WTC11 (cell line): ENCODE data around the gene GH1.

Experiments used
- CBFB ChIP-seq: sonication (generic); formaldehyde crosslinking; IDR thresholded peaks from 2 replicates; pipeline ENCODE4 v1.8.1; 2022; ENCODE audit warnings: mild to moderate bottlenecking, low read depth, missing genetic modification reagents
- NR2C2 ChIP-seq: sonication (generic); formaldehyde crosslinking; IDR thresholded peaks from 2 replicates; pipeline ENCODE4 v1.8.0; 2022; ENCODE audit warnings: mild to moderate bottlenecking, missing genetic modification reagents
- SMAD4 ChIP-seq: sonication (generic); formaldehyde crosslinking; IDR thresholded peaks from 2 replicates; pipeline ENCODE4 v1.8.0; 2022; ENCODE audit warnings: mild to moderate bottlenecking, missing genetic modification reagents
- TP53 ChIP-seq: sonication (generic); formaldehyde crosslinking; IDR thresholded peaks from 2 replicates; pipeline ENCODE4 v1.8.1; 2023; ENCODE audit warnings: mild to moderate bottlenecking, missing genetic modification reagents
- TF ChIP-seq, protein P1 (sequence below): fragments of 200-600 bp; IDR thresholded peaks from 2 replicates; pipeline ENCODE4 v1.8.0; 2022; ENCODE audit warnings: antibody characterized with exemption

DNA sequence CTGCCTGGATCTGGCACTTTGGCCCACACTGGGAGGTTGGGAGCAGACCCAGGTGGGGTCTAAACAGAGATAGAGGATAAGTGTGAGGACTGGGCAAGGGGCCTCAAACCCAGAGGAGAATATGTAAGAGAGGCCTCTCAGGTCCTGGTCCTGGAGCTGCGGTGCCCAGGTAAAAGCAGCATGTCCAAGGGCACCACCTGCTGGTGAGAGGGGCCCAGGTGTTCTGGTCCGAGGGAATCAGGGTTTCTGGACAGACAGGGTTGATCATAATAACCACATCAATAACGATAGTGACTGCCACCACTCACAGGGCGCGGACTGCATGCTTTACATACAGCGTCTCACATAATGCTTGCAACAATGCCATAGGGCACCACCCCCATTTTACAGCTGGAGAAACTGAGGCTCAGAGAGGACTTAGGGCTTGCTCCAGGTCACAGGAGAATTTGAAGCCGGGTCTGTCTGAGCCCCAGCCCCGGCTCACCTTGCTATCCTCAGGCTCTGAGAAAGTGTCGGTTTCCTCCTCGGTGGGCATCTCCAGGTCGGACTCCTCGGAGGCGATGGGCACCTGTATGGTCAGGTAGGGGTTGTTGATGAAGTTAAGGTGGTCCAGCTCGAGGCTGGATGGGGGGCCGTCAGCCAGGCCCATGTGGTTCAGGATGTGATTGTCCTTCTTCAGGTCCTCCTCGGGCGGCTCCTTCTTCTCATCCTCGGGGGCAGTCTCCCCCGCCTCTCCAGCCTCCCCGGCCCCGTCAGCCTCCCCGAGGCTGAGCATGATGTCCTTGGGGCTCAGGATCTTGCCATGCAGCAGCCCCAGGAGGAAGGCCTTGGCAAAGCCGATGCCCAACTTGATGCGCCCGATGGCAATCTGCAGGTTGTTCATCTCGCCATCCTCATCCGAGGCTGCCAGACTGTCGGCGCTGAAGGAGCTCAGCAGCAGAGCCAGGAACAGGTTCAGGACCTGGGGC lies 32.6 kb upstream of the GH1 start:
- TF ChIP-seq, protein P1, sequence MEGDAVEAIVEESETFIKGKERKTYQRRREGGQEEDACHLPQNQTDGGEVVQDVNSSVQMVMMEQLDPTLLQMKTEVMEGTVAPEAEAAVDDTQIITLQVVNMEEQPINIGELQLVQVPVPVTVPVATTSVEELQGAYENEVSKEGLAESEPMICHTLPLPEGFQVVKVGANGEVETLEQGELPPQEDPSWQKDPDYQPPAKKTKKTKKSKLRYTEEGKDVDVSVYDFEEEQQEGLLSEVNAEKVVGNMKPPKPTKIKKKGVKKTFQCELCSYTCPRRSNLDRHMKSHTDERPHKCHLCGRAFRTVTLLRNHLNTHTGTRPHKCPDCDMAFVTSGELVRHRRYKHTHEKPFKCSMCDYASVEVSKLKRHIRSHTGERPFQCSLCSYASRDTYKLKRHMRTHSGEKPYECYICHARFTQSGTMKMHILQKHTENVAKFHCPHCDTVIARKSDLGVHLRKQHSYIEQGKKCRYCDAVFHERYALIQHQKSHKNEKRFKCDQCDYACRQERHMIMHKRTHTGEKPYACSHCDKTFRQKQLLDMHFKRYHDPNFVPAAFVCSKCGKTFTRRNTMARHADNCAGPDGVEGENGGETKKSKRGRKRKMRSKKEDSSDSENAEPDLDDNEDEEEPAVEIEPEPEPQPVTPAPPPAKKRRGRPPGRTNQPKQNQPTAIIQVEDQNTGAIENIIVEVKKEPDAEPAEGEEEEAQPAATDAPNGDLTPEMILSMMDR: peak; percentile 37; the same call in 1 of the 2 replicates
- TF ChIP-seq CBFB: no peak
- TF ChIP-seq NR2C2 (CRISPR knock-in tag): no peak
- TF ChIP-seq SMAD4: no peak
- no peak for TF ChIP-seq TP53
